ENCODE results near the gene PDE6B. TPM values are rescaled to one million over a fixed set of nuclear protein-coding genes. Genes with fewer than 3 reads are reported as not detected.
"Not testable (repeated sequence)": the region's sequence is repeated elsewhere in the genome, so short reads cannot be mapped to it uniquely, and the experiment has no call there.

PDE6B gene
- total and polyA plus RNA-seq, 9 donors, result 10.4 to 20.2 (median 14.3) TPM

- WGBS (ENCODE audit: insufficient coverage), result 4% methylated on average over 18 of the region's 21 CpGs
- Histone ChIP-seq H3K36me3 (ENCODE audit: control insufficient read depth, insufficient read depth, low read length) (peaks cover 12% of the 10 kb centered on the region), H3K27ac (ENCODE audit: low read length) (peak overlapping the region; percentile 59), H3K4me1 (ENCODE audit: control insufficient read depth, insufficient read depth, low read length) (peaks cover 32% of the 10 kb centered on the region), H3K4me3 (ENCODE audit: low read length) (peak overlapping the region; percentile 89)
- H3K9me3 ChIP-seq (replicated peaks; ENCODE audit: control insufficient read depth, low read depth, low read length); DNase-seq; H3K27me3 ChIP-seq (ENCODE audit: control insufficient read depth, insufficient read depth, low read length): not testable (repeated sequence)
Observed at GRCh38 chr4:706083-706633, 80.8 kb downstream of the PDE6B start.

- WGBS (ENCODE audit: insufficient coverage), result 68% methylated on average over 21 of the region's 21 CpGs
- DNase-seq, result no peak
- Histone ChIP-seq H3K27me3 (ENCODE audit: control insufficient read depth, insufficient read depth, low read length) (peaks cover 2% of the 10 kb centered on the region), H3K4me1 (ENCODE audit: control insufficient read depth, insufficient read depth, low read length) (peaks cover 32% of the 10 kb centered on the region), H3K4me3 (ENCODE audit: low read length) (peak overlapping the region; percentile 89), H3K36me3 (ENCODE audit: control insufficient read depth, insufficient read depth, low read length) (peaks cover 12% of the 10 kb centered on the region), H3K27ac (ENCODE audit: low read length) (no peak overlapping the region), H3K9me3 (replicated peaks; ENCODE audit: control insufficient read depth, low read depth, low read length) (no peaks in the 10 kb centered on the region)
Observed at GRCh38 chr4:706834-707598, 81.6 kb downstream of the PDE6B start.

GRCh38 chr4:707929-708630, 82.7 kb downstream of the PDE6B start:
- H3K27ac ChIP-seq (ENCODE audit: low read length), result no peak overlapping the region
- H3K36me3 ChIP-seq (ENCODE audit: control insufficient read depth, insufficient read depth, low read length), result peaks cover 13% of the 10 kb centered on the region
- no peak for DNase-seq
- peaks cover 32% of the 10 kb centered on the region for H3K4me1 ChIP-seq (ENCODE audit: control insufficient read depth, insufficient read depth, low read length)
- no peaks in the 10 kb centered on the region for H3K9me3 ChIP-seq (replicated peaks; ENCODE audit: control insufficient read depth, low read depth, low read length)
- no peak overlapping the region for H3K4me3 ChIP-seq (ENCODE audit: low read length)
- no peaks in the 10 kb centered on the region for H3K27me3 ChIP-seq (ENCODE audit: control insufficient read depth, insufficient read depth, low read length)
- WGBS (ENCODE audit: insufficient coverage), result 87% methylated on average over 10 of the region's 11 CpGs

GRCh38 chr4:708631-708933, 83.2 kb downstream of the PDE6B start:
- Histone ChIP-seq H3K36me3 (ENCODE audit: control insufficient read depth, insufficient read depth, low read length) (peaks cover 17% of the 10 kb centered on the region), H3K9me3 (replicated peaks; ENCODE audit: control insufficient read depth, low read depth, low read length) (no peaks in the 10 kb centered on the region), H3K27ac (ENCODE audit: low read length) (no peak overlapping the region), H3K4me3 (ENCODE audit: low read length) (no peak overlapping the region), H3K4me1 (ENCODE audit: control insufficient read depth, insufficient read depth, low read length) (peaks cover 32% of the 10 kb centered on the region), H3K27me3 (ENCODE audit: control insufficient read depth, insufficient read depth, low read length) (no peaks in the 10 kb centered on the region)
- DNase-seq, result no peak
- no CpG with 5 or more reads among the region's 6 CpGs for WGBS (ENCODE audit: insufficient coverage)

- peaks cover 32% of the 10 kb centered on the region for H3K4me1 ChIP-seq (ENCODE audit: control insufficient read depth, insufficient read depth, low read length)
- H3K27ac ChIP-seq (ENCODE audit: low read length), result no peak overlapping the region
- no peaks in the 10 kb centered on the region for H3K27me3 ChIP-seq (ENCODE audit: control insufficient read depth, insufficient read depth, low read length)
- DNase-seq, result no peak
- peaks cover 22% of the 10 kb centered on the region for H3K36me3 ChIP-seq (ENCODE audit: control insufficient read depth, insufficient read depth, low read length)
- 83% methylated on average over 5 of the region's 6 CpGs for WGBS (ENCODE audit: insufficient coverage)
- no peak overlapping the region for H3K4me3 ChIP-seq (ENCODE audit: low read length)
- H3K9me3 ChIP-seq (replicated peaks; ENCODE audit: control insufficient read depth, low read depth, low read length), result no peaks in the 10 kb centered on the region
Observed at GRCh38 chr4:709348-709747, 84.0 kb downstream of the PDE6B start.

- DNase-seq, result no peak
- 77% methylated on average over 8 of the region's 9 CpGs for WGBS (ENCODE audit: insufficient coverage)
- H3K27ac ChIP-seq (ENCODE audit: low read length), result no peak overlapping the region
Observed at GRCh38 chr4:710116-710515, 84.7 kb downstream of the PDE6B start.

GRCh38 chr4:710916-711315, 85.5 kb downstream of the PDE6B start:
- H3K4me1 ChIP-seq (ENCODE audit: control insufficient read depth, insufficient read depth, low read length), result peaks cover 26% of the 10 kb centered on the region
- WGBS (ENCODE audit: insufficient coverage), result 73% methylated on average over 7 of the region's 13 CpGs
- H3K4me3 ChIP-seq (ENCODE audit: low read length), result no peak overlapping the region
- peaks cover 25% of the 10 kb centered on the region for H3K36me3 ChIP-seq (ENCODE audit: control insufficient read depth, insufficient read depth, low read length)
- no peaks in the 10 kb centered on the region for H3K27me3 ChIP-seq (ENCODE audit: control insufficient read depth, insufficient read depth, low read length)
- no peaks in the 10 kb centered on the region for H3K9me3 ChIP-seq (replicated peaks; ENCODE audit: control insufficient read depth, low read depth, low read length)
- no peak for DNase-seq
- H3K27ac ChIP-seq (ENCODE audit: low read length), result no peak overlapping the region

More at GRCh38 chr4:710116-710515, 84.7 kb downstream of the PDE6B start:
- H3K27me3 ChIP-seq (ENCODE audit: control insufficient read depth, insufficient read depth, low read length), result no peaks in the 10 kb centered on the region
- no peaks in the 10 kb centered on the region for H3K9me3 ChIP-seq (replicated peaks; ENCODE audit: control insufficient read depth, low read depth, low read length)
- H3K36me3 ChIP-seq (ENCODE audit: control insufficient read depth, insufficient read depth, low read length), result peaks cover 25% of the 10 kb centered on the region
- peaks cover 29% of the 10 kb centered on the region for H3K4me1 ChIP-seq (ENCODE audit: control insufficient read depth, insufficient read depth, low read length)
- no peak overlapping the region for H3K4me3 ChIP-seq (ENCODE audit: low read length)

- H3K27me3 ChIP-seq (ENCODE audit: control insufficient read depth, insufficient read depth, low read length), result no peaks in the 10 kb centered on the region
- H3K27ac ChIP-seq (ENCODE audit: low read length), result no peak overlapping the region
- peaks cover 25% of the 10 kb centered on the region for H3K36me3 ChIP-seq (ENCODE audit: control insufficient read depth, insufficient read depth, low read length)
- WGBS (ENCODE audit: insufficient coverage), result no CpG with 5 or more reads among the region's 3 CpGs
- no peak overlapping the region for H3K4me3 ChIP-seq (ENCODE audit: low read length)
- no peak for DNase-seq
- no peaks in the 10 kb centered on the region for H3K9me3 ChIP-seq (replicated peaks; ENCODE audit: control insufficient read depth, low read depth, low read length)
- H3K4me1 ChIP-seq (ENCODE audit: control insufficient read depth, insufficient read depth, low read length), result peaks cover 22% of the 10 kb centered on the region
Observed at GRCh38 chr4:712093-712492, 86.7 kb downstream of the PDE6B start.

- DNase-seq, result no peak
- Histone ChIP-seq H3K4me1 (ENCODE audit: control insufficient read depth, insufficient read depth, low read length) (peaks cover 21% of the 10 kb centered on the region), H3K27ac (ENCODE audit: low read length) (no peak overlapping the region), H3K4me3 (ENCODE audit: low read length) (no peak overlapping the region), H3K27me3 (ENCODE audit: control insufficient read depth, insufficient read depth, low read length) (no peaks in the 10 kb centered on the region), H3K36me3 (ENCODE audit: control insufficient read depth, insufficient read depth, low read length) (peaks cover 25% of the 10 kb centered on the region), H3K9me3 (replicated peaks; ENCODE audit: control insufficient read depth, low read depth, low read length) (no peaks in the 10 kb centered on the region)
- 81% methylated on average over 5 of the region's 9 CpGs for WGBS (ENCODE audit: insufficient coverage)
Observed at GRCh38 chr4:712916-713632, 87.7 kb downstream of the PDE6B start.

GRCh38 chr4:714087-714486, 88.7 kb downstream of the PDE6B start:
- H3K27me3 ChIP-seq (ENCODE audit: control insufficient read depth, insufficient read depth, low read length), result no peaks in the 10 kb centered on the region
- H3K9me3 ChIP-seq (replicated peaks; ENCODE audit: control insufficient read depth, low read depth, low read length), result no peaks in the 10 kb centered on the region
- WGBS (ENCODE audit: insufficient coverage), result 93% methylated on average over 18 of the region's 18 CpGs
- peaks cover 21% of the 10 kb centered on the region for H3K4me1 ChIP-seq (ENCODE audit: control insufficient read depth, insufficient read depth, low read length)
- no peak overlapping the region for H3K27ac ChIP-seq (ENCODE audit: low read length)
- DNase-seq, result no peak
- peaks cover 20% of the 10 kb centered on the region for H3K36me3 ChIP-seq (ENCODE audit: control insufficient read depth, insufficient read depth, low read length)
- H3K4me3 ChIP-seq (ENCODE audit: low read length), result no peak overlapping the region

All from muscle of leg (tissue), 11 donors.